Head of caudate nucleus (tissue), 42 donors: ENCODE results near the gene RNF180.
A peak's percentile ranks its signal among the peaks of the same experiment; 100 is the strongest.
"Not testable (repeated sequence)": the region's sequence is repeated elsewhere in the genome, so short reads cannot be mapped to it uniquely, and the experiment has no call there.

Source experiments
- DNase-seq, 42 donors: peaks; one replicate each; pipeline versions ENCODE4 v3.0.0 to v3.0.0-alpha.2; 2020 to 2021; ENCODE audit warnings: mixed read lengths in 7 of 42
- intact Hi-C: fragments of 100-400 bp; cut with DNase I; formaldehyde crosslinking; loops from one replicate; pipeline ENCODE4 v1.15.0; 2022

The RNF180 gene

DNA sequence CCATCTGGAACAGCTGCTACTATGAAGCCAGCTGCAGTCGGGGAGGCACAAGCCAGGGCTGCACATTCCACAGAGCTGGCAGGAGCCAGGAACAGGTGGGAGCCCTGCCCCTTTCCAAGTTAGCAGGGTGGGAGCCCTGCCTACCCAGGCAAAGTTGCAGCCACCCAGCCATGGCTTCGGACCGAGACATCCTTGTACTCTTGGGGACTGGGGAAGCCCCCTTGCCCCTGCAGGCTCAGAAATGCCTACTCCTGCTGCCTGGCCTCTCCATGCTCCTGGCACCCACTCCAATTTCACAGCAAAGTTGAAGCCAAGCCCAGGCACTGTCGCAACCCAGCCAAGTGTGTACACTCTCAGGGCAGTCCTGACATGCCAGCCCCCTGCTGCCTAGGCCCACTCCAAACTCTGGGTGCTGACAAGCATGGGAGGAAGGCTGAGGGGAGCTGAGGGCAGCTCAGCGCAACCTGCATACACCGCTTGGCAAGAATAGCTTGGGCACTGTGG, 165.1 kb downstream of the RNF180 start:
- intact Hi-C loops, result no loop called here
- peak in 1 of 42 donors; percentile 9 for DNase-seq

DNA sequence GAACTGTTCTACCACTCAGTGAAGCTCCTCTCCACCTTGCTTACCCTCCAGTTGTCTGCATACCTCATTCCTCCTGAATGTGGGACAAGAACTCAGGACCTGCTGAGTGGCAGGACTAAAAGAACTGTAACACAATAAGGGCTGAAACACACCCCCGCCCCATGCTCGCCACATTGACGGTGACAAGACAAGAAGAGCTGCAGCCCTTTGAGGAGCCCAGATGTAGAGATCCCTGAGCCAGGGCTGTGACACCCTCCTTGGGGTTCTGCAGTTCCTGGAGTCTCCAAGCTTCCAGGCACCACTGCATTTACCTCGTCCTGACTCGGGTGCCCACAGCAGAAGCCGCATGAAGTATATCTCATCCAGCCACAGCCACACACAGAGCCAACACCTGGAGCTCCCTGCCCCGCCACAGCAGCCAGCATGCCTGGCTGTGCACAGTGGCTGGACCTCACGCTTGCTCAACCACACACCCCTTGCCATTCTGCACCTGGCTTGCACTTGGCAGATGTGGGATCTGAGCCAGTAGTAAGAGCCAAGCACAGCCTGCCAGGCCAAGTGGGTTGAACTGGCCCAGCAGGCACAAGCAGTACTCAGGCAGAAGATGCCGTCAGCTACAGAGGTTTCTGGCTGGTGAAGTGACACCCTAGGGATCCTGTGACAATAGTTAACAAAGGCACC, 166.1 kb downstream of the RNF180 start:
- intact Hi-C loops, result no loop called here
- peak in 25 of 42 donors; percentile 1 to 55 (median 16) for DNase-seq

- no peak for DNase-seq
- intact Hi-C loops, result no loop called here
Observed at GRCh38 chr5:64333886-64334285, 168.2 kb downstream of the RNF180 start.

DNA sequence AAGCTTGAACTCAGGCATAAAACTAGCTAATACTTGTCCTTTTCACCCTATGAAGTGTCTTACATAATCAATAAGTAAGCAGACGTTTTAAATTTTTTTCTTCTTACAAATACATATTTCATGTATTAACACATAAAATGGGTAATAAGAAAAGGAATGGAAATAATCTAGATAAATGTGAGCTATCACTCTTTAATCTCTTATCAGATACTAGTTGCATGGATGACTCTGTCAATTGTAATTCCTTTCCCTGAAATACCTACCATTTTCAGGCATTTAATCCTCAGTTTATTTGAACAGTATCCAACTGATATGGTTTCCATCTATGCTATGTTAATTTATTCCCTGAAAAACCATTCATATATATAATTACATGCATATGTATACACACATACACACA, 174.1 kb downstream of the RNF180 start:
- intact Hi-C loops, result no loop called here
- DNase-seq, result no peak

DNA sequence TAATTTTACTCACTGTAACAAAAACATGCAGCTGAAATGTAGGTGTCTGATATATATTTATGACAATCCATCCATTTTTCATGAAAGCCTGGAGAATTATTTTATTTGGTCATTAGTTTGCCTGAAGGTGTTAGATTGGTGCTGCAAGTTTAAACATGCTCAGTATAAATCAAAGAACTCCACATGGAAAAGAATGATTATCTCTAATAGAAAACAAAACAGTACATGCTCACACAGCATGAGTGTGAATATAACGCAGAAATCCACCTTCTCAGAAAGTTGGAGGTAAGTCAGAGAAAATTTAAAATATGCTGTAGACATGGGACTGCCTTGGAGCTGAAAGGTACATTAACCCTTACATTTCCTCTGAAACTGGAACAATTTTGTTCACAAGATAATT, 174.7 kb downstream of the RNF180 start:
- DNase-seq, result no peak
- intact Hi-C loops, result no loop called here

- intact Hi-C loops, result no loop called here
- no peak for DNase-seq
Observed at GRCh38 chr5:64341340-64341739, 175.7 kb downstream of the RNF180 start.

DNA sequence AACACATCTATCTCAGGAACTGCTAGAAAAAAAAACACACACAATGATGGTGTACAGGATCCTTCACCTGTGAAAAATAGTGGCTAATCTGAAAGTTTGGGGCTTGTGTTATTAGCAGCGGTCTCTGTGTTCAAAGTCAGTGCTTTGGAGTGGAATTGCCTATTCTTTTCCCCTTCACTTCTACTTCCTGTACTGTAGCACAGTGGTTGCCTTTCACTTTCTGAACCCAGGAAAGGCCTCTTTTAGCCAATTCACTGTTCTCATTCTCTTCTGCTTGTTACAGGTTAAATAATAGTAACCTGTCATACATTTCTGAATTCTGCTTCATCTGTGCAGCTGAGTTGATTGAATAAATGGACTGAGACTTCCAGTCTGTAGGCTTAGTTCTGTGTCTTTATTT, 178.9 kb downstream of the RNF180 start:
- no peak for DNase-seq
- intact Hi-C loops, result no loop called here

DNA sequence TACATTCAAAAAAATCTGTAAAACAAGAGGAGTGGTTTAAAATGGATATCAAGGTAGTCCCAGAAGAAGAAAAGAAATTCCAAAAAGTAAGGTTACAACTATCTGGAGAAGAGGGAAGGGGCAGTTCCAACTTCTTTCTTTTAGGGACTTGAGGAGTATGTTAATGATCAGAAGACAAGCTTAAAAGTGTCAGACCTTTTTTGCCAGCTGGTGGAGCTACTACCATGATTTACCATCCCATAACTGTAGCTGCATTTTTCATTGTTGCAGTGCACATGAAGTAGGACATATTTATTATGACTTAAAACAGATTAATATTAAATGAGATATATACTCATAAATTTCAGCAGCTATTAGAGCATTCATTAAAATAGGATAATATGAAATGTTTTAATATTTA, 181.7 kb downstream of the RNF180 start:
- intact Hi-C loops, result no loop called here
- peak in 14 of 42 donors; percentile 3 to 44 (median 22) for DNase-seq

GRCh38 chr5:64364426-64364825, 198.8 kb downstream of the RNF180 start:
- no peak for DNase-seq
- intact Hi-C loops, result no loop called here

- intact Hi-C loops, result no loop called here
- no peak for DNase-seq
Observed at GRCh38 chr5:64384765-64385164, 219.1 kb downstream of the RNF180 start.

DNA sequence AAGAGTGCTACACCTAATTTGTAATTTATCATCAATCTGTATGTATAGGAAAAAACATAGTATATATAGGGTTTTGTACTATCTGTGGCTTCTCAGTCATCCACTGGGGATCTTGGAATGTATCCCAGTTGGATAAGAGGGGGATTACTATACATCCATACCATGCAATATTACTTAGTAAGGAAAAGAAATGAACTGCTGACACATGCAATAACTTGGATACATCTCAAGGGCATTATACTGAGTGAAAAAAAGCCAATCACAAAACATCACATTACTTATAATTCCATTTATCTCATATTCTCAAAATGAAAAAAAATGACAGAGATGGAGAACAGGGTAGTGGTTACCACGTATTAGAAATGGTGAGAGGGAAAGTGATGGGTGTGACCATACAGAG, 231.9 kb downstream of the RNF180 start:
- intact Hi-C loops, result no loop called here
- no peak for DNase-seq

GRCh38 chr5:64398735-64399134, 233.1 kb downstream of the RNF180 start:
- DNase-seq, result not testable (repeated sequence)

DNA sequence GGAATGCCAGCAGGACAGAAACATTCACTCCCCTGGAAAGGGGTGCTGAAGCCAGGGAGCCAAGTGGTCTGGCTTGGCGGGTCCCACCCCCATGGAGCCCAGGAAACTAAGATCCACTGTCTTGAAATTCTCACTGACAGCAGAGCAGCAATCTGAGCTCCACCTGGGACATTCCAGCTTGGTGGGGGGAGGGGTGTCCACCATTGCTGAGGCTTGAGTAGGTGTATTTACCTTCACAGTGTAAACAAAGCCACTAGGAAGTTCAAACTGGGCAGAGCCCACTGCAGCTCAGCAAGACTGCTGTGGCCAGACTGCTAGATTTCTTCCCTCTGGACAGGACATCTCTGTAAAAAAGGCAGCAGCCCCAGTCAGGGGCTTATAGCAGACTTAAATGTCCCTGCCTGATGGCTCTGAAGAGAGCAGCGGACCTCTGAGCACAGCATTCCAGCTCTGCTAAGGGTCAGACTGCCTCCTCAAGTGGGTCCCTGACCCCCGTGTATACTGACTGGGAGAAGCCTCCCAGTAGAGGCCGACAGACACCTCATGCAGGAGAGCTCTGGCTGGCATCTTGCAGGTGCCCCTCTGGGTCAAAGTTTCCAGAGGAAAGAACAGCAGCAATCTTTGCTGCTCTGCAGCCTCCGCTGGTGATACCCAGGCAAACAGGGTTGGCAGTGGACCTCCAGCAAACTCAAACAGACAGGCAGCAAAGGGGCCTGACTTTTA, 241.6 kb downstream of the RNF180 start:
- not testable (repeated sequence) for DNase-seq

More at GRCh38 chr5:64398735-64399134, 233.1 kb downstream of the RNF180 start:
- intact Hi-C loops, result not testable (repeated sequence)

GRCh38 chr5:64417390-64417789, 251.7 kb downstream of the RNF180 start:
- intact Hi-C loops, result no loop called here

More for the DNA sequence above, 241.6 kb downstream of the RNF180 start:
- intact Hi-C loops, result not testable (repeated sequence)

GRCh38 chr5:64418013-64418412, 252.4 kb downstream of the RNF180 start:
- intact Hi-C loops, result no loop called here
- DNase-seq, result no peak

More at GRCh38 chr5:64417390-64417789, 251.7 kb downstream of the RNF180 start:
- DNase-seq, result no peak
